GM15510 (cell line): ENCODE results near the gene FUT3.

Experiments
- POLR2A ChIP-seq: IDR thresholded peaks from 3 replicates; pipeline ENCODE4 v1.6.1; 2011; ENCODE audit warnings: borderline replicate concordance; ENCODE audit not compliant: insufficient read length; ENCODE audit errors: extremely low read depth

FUT3 gene

DNA sequence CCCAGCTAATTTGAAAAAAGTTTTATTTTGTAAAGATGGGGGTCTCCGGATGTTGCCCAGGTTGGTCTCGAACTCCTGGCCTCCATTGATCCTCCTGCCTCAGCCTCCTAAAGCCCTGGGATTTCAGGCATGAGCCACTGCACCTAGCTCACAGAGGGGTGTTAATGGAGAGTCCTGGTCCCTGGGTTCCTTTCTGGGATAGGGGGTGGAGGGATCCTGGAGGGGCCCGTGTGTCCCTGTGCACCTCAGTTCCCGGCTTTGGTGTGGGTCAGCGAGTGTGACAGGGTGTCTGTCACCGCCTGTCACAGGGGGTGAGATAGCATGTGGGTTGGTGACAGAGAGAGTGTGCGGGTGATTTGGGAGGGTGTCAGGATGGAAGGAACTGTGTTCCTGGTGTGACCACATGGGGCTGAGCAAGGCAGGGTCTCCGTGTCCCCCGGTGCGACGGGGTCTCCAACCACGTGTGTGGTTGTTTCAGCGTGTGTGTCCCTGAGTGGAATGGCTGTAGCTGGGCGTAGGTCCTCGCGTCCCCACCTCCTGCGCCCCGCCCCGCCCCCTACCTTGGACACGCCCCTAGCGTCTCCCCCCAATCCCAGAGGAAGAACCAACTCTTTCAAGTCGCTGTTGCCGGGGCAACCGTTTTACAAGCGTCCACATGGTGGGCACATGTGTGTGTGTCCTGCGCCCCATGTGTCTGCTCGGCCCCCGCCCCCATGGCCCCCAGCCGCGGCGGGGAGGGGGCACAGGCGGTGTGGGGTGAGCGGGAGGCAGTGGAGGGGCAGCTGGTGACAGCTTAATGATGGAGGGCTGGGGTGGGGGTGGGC is 49.2 kb downstream of the FUT3 start:
- TF ChIP-seq POLR2A = no peak

DNA sequence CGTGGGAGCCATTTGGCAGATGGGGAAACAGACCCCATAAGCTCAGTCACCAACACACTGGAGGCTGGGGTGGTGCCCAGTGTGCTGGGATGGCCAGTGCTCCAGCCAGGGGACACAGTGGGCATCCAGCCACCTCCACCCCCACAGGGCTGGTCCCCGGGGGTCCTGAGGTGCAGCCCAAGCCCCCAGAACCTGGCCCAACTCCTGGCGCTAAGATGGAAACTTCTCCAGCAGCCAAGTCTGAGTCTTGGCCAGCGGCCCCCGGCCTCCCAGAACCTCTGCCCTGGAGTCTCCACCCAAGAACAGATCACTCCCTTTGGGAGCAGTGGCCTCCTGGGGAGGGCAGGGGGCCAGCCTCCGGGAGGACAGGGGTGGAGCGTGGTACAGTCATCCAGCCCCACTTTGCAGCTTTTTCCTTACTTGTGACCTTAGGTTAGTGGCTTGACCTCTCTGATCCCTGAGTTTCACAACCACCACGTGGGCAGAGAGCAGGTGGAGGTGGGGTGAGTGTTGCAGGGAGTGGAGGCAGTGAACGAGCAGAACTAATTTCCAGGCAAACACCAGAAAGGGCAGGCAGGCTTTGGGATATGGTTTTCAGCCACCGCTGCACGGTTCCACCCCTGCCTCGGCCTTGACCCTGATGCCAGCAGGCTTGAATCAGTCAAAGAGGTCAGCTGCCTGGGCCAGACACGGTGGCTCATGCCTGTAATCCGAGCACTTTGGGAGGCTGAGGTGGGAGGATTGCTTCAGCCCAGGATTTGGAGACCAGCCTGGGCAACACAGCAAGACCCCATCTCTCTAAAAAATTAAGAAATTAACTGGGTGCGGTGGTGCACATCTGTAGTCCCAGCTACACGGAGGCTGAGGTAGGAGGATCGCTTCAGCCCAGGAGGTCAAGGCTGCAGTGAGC is 50.6 kb downstream of the FUT3 start:
- no peak for TF ChIP-seq POLR2A

DNA sequence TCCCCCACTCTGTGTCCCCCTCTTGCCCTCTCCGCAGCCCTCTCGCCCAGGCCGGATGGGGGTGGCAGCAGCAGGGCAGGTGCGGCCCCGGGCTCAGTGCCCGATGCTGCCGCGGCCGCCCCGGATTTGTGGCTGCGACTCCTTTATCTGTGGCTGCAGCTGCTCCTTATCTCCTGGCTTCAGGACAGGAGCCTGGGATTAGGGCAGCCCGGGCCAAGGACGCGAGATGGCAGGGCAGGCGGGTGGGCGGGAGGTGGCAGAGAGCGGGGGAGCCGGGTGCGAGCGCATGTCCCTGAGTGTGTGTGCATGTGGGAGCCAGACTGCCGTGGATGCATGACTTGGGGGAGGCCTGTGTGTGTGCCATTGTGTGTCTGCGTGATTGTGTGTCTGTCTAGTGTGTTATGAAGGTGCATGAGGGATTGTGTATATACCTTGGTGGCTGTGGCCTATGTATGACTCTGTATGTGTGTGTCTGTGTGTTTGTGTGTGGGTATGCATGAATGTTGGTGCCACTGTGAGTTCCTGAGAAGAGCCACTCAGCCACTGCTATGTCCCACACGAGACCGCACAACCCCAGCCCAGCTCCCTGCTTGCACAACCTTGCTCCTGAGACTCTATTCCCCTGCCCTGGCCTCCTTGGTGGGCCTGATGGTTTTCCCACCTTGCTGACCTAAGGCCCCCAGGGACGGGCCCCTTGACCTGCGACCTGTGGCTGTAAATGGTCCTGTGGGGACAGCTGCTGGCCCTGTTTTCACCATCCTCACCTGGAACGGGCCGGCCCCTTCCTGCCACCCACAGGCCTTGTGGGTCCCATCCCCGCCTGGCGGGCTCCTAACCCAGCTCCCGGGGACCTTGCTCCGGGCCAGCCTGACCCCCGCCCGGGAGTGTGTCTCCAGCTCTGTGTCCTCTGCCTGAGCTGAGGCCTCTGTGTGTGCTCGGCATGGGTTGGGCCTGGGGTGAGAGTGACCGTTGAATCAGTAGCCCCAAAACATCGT is 51.7 kb downstream of the FUT3 start:
- no peak for TF ChIP-seq POLR2A

DNA sequence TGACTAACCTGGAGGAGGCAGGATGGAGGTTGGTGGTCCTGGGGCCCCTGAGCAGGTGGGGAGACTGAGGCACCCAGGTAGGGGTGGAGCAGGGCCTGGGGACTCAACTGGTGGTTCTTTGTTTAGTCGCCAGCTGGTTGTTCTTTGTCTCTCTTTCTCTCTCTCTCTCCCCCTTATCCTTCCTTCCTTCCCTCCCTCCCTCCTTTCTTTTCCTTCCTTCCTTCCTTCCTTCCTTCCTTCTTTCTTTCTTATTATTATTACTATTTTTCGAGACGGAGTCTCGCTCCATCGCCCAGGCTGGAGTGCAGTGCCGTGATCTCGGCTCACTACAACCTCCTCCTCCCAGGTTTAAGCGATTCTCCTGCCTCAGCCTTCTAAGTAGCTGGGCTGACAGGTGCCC is 53.0 kb downstream of the FUT3 start:
- TF ChIP-seq POLR2A = no peak

DNA sequence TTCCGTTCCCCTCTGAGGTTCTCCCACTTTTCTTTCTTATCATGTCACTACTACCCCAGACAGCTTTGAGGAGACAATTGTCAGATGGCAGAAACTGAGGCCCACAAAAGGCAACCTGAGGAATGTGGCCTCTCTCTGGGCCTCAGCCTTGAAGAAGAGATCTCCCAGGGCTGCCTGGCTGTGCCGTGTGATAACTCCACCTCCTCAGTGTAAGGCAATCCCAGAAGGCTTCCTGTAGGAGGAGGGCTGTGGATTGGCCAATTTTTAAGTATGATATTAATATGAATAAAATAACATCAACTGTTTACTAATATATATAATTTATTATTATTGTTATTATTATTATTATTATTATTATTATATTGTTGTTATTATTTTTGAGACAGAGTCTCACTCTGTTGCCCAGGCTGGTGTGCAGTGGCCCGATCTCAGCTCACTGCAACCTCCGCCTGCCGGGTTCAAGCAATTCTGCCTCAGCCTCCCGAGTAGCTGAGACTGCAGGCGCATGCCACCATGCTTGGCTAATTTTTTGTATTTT is 55.8 kb downstream of the FUT3 start:
- no peak for TF ChIP-seq POLR2A

DNA sequence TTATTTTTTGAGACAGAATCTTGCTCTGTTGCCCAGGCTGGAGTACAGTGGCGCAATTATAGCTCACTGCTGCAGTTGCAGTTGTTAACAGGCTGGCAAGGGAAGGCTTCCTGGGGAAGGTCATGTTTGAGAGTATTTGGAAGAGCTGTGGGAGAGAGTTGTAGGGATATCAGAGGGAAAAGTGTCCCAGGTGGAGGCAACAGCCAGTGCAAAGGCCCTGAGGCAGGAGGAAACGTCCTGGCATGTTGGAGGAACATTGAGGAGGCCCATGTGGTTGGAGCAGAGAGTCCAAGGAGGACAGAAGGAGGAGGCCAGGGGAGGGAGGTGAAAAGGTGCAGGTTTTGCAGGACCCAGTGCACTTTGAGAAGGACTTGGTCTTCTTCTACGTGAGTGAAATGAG is 58.1 kb downstream of the FUT3 start:
- no peak for TF ChIP-seq POLR2A
